GM18520 (cell line): ENCODE measurements around the gene SBNO2.
"Not testable (repeated sequence)": the region's sequence is repeated elsewhere in the genome, so short reads cannot be mapped to it uniquely, and the experiment has no call there.

Source experiments
- ATAC-seq: cut with Tn5 transposase; IDR thresholded peaks from one replicate; pipeline ENCODE4 v1.9.1; 2021; ENCODE audit not compliant: unreplicated experiment

Gene SBNO2

DNA sequence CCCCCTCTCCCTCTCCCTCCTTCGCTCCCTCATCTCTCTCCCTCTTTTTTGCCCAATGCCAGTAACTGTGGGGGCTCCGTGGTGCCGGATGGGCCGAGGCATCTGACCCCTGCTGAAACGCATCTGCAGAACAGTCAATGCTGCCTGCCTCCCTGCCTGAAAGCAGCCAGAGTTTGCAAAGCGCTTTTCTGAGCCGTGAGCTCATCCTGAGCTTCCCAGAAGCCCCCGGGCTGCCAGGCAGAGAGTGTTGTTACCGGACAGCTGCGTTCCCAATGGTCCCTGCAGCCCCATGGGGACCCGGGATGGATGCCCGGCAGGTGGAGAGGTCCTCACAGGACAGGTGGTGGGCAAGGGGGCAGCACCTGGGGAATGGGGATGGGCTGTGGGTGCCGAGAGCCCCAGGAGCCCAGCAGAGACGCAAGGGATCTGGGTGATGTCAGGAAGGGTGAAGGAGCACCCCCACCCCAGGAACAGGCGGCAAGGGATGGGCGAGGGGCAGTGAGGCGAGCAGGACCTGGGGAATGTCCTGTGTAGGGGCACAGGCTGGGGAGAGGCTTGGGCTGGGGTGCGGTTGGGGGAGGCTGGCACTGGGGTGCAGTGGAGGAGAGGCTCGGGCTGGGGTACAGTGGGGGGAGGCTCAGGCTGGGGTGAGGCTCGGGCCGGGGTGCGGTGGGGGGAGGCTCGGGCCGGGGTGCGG, 37.3 kb downstream of the SBNO2 start:
- no peak for ATAC-seq

DNA sequence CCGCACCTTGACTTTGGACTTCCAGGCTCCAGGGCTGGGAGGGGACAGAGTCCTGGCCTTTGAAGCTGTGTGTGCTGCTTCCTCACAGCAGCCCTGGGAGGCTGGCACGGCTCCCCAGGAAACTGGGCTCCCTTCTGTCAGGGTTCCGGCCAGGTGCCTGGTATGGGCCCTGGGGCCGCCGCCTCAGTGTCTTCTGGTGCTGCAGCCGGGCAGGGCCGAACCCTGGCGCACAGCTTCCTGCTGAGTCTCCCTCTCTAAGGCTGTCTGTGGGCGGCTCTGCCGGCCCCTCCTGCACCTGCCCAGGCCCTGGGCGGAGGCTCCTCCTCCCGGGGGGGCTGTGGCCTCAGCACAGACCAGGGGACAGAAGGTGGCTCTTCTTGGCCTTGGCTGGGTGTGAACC, 37.9 kb downstream of the SBNO2 start:
- no peak for ATAC-seq

DNA sequence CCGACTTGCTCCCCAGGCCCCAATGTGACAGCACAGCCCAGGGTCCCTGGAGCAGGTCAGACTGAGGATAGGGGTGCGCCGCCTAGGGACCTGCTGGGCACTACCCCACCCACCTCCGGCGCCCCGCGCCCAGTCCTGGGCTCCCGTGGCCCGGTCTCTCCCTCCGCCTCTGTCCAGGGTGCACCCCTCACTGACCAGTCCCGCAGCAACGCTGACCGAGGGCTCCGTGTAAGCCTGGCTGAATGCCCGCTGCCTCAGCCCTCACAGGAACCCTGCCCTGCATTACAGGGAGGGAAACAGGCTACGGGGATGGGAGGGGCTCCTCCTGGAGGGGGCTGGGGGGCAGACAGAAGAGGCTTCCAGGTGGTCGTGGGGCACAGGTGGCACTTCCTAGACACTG, 38.6 kb downstream of the SBNO2 start:
- no peak for ATAC-seq

- ATAC-seq: no peak
Observed at GRCh38 chr19:1134431-1134830, 39.6 kb downstream of the SBNO2 start.

GRCh38 chr19:1133471-1133929, 40.6 kb downstream of the SBNO2 start:
- ATAC-seq: peak; percentile 57

DNA sequence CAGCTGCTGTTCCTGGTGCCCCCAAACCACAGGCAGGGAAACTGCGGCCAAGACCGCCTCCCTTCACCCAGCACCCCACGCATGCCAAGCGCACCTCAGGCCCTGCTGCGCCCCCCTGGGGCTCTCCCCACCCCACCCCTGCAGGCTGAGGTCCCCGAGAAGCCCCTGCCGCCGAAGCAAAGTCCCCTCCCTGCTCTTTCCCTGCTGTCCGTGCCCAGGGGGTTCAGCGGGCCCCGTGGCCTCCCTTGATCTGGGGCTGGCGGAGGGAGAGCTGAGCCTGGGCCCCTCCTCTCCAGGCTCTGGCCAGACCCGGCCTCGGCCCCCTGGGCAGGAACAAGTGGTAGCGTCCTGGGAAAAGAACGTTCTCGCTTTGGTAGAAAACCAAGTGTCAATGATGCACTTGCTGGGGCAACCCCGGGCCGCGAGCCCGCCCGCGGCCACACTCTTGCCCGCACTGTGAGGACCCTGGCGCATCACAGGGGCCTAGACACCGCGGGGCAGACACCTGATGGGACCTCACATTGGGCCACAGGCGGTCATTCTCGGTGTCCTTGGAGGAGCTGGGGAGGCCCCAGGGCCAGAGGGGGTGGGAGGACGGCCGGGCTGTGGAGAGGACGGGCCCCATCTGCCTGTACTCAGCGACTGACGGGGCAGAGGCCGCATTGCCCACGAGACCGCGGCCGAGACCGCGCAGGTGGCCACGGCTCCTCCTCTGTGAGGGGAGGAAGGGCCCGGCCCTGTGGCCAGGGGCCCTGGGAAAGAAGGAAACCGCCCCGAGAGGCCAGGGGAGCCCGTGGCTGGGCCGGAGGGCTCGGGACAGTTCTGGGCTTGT, 41.3 kb downstream of the SBNO2 start:
- ATAC-seq: peak; percentile 10

DNA sequence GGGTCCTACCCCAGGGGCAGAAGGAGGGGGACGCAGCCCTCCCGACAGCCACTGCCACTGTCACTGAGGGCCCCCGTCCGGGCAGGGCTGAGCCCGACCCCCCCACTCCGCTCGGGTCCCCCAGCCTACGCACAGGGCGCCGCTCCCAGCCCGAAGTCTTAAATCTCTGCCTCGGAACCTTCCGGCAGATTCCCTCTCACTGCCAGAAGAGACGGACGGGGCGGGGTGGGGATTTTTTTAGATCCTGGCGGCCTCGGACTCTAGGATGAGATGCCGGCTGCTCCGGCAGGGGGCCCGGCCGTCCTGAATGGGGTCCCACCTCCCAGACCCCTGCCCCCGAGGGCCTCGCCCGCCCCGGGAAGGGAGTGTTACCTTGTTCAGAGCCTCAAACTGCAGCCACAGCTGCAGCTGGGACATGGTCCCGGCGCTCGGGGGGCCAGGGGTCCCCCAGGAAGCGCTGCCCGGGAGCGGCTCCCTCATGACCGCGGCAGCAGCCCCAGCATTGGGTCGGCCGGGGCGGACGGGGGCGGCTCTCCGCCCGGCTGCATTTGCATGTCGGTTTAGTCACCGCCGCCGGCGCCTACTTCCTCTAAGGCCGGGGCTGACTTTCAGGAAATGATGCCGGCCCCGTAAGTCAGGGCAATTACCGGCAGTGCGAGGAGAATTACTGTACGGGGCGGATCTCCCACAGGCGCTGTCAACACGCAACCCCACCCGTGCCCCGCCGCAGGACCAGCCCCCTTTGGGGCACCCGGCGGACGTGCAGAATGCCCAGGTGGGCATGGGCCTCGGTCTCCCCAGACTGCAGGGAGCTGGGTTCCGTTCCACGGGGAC, 42.1 kb downstream of the SBNO2 start:
- peak; percentile 30 for ATAC-seq

DNA sequence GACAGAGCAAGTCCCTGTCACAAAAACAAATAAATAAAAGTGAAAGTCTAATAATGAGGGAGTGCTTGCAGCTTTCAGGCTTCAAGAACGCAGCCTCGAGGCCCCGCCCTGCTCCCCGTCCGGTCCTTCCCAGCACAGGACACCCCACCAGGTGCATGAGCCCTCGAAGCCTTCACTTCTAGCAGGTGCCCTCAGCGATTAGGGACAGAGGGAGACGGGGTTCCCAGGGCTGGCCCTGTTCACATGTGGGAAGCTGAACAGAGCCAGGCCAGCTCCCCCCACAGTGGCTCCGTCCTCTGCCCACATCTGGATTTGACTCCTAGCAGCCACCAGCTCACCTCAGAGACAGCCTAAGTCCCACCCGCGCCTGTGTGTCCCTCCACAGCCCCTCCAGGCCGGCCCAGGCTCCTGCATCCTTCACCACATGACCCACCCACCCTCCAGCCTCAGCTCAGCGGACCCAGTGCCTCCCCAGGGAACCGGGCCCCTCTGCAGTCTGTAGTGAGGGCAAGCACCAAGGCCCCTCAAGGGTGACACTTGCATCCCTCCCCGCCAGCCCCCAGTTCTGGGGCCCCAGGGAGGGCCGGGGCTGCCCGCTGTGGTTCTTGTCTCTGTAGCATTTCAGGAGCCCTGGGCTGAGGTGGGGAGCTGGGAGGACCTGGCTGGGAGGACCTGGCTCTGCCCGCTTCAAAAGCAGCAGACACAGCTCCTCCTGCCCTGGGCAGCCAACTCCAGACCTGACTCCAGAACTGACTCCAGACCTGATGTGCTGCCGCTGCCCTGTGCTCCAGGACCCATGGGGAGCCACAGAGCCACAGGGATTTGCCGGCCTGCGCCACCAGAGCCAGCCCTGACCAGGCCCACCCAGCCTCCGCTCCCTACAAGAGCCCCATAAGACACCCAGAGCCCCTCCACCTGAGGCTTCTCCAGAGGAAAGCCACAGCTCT, 43.0 kb downstream of the SBNO2 start:
- ATAC-seq: no peak

DNA sequence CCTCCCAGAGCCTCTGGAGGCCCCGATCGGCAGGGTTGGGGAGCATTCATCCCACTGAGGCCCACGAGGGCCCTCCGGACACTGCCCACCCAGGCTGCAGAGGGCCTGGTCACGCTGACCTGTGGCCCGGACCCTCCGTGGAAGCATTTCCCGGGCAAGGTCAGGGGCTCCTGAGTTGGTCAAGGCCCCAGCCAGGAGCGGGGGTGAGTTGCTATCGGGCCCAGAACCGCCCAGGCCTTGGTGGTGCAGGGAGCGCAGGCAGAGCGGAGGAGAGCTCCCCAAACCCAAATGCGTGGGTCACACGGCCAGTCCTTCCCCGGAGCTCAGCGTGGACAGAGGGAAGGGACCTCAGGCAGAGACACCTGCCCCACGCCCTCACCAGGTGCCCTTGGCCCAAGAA, 44.5 kb downstream of the SBNO2 start:
- no peak for ATAC-seq

- ATAC-seq: not testable (repeated sequence)
Observed at GRCh38 chr19:1129084-1129483, 45.0 kb downstream of the SBNO2 start.

- ATAC-seq: no peak
Observed at GRCh38 chr19:1128106-1128505, 46.0 kb downstream of the SBNO2 start.

DNA sequence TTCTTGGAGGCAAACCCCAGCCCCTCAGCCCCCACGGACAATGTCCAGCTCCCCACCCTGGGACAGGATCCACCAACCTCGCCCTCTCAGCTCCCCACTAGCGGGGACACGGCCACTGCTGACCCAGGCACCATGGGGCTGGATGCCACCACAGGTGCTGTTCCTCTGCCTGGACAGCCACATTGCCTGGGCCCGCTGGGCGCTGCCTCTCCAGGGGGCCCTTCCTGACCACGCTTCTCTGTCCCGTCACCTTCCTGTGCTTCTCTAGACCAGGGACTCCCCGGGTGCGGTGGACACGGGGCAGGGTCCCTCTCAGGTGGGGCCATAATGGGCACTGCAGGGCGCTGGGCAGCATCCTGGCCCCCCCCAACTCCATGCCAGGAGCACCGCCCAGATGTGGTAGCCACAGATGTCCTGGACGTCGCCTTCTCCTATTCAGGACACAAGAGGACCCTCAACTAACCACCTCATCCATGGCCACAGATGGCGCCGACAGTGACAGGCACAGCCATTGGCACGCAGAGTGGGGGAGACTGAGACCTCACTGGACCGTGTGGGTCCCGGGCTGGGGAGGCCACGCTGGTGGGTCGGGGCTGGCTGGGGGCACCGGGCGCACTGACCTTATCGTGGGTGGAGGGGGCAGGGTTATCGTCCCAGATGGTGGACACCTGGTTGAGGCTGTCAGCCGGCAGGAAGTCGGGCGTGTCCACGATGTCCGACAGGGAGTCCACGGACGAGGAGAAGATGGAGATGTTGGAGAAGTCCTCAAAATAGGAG, 46.9 kb downstream of the SBNO2 start:
- no peak for ATAC-seq

DNA sequence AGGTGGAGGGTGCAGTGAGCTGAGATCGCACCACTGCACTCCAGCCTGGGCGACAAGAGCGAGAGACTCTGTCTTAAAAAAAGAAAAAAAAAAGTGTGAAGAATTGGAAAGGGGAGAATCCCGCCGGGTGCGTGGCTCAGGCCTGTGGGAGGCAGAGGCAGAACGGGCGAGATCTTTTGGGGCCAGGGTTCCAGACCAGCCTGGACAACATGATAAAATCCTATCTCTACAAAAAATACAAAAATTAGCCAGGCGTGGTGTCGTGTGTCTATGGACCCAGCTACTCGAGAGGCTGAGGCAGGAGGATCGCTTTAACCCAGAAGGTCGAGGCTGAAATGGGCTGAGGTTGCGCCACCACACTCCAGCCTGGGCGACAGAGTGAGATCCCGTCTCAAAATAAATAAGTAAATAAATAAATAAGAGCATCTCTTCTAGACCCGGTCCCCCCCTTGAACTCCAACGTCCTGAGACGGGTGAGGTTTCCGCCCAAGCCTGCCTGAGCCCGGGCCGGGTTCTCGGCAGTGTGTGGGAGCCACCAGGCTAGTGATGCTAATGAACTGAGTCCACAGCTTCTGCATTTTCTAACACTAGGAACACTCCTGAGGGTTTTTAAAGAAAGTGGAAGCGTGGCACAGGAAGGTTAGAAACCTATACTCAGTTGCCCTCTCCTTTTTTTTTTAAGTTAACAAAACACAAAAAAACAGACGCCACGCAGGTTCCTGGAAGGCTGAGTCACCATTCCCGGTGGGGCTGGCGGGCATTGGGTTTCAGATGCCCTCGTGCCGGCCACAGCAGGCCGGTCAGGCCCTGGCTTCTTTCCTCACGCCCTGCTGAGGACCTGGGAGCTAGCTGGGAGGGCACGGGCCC, 48.2 kb downstream of the SBNO2 start:
- ATAC-seq: no peak

DNA sequence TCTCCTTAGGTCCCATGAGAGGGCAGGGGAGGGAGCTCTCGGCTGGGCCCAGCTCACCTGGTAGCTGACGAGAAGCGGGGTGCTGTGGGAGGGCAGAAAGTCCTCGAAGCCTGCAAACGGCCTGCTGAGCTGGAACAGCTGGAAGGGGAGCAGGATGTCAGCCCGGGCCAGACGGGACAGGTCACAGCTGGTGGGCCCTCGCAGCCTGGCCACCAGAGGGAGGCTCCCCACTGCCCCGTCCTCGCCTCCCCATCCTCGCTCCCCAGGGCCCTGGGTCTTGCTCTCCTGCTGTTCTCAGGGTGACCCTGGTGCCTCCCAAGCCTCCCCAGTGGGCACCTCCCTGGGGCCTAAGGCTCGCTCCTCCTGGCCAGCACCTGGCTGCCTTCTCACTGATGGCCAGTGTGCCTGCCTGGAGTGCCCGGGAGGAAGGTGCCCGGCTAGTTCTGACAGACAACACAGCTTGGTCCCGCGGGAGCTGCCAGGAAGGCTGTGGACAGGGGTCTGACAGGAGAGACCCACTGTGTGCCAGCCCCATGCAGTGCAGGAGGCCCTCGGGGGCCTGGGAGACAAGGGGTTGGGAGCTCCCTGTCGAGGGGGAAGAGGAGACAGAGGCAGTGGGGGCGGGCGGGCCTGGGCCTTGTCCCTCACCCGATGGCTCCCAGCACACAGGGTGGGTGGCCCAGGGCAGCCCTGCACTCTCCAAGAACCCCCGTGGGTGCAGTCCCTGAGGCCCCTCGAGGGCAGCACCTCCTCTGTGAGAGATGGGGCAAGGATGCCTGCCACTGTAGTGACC, 50.0 kb downstream of the SBNO2 start:
- no peak for ATAC-seq

DNA sequence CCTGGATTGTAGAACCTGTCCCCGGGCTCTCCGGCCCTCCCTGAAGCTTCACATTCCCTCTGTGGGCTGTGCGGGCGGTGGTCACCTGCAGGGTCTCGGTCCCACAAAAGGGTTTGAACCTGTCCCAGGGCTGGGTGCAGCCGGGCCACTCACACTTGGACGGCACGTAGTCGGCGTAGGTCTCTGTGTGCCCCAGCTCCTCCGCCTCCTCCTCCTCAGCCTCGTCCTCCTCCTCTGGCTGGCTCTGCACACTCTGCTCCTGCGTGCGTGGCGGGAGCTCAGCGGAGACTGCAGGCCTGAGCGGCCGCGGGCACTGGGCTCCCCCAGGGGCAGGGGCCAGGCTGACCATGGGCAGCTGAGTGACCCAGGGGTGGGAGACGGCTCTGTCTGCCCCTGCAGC, 50.7 kb downstream of the SBNO2 start:
- no peak for ATAC-seq

DNA sequence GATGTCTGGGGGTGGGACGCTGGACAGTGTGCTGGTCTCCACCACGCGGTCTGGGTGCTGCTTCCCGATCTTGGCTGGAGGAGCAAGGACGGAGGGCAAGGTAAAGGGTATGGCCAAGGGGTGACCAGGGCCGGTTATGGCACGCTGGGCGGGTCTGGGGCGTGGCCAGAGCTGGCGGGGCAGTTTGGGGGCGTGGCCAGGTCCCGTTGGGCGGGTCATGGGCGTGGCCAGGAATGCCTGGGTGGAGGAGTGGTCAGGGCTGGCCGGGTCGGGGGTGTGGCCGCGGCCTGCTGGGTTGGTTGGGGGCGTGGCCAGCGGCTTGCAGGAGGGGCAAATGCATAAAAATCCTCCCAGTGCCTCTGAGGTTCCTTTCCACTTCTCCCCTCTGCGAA, 51.1 kb downstream of the SBNO2 start:
- ATAC-seq: no peak

GRCh38 chr19:1122021-1122971, 51.8 kb downstream of the SBNO2 start:
- no peak for ATAC-seq
